HL-60 (cell line): ENCODE results near the gene TAOK2.

Experiments used
- CTCF ChIP-seq: IDR thresholded peaks from one replicate; pipeline ENCODE4 v1.5.1; 2011; ENCODE audit warnings: low read length, control low read depth, inconsistent platforms; ENCODE audit not compliant: insufficient read depth
- GABPA ChIP-seq: IDR thresholded peaks from 2 replicates; pipeline ENCODE4 v1.6.1; 2012; ENCODE audit warnings: low read depth
- POLR2AphosphoS5 ChIP-seq: IDR thresholded peaks from 2 replicates; pipeline ENCODE4 v1.6.1; 2012; ENCODE audit warnings: low read depth

GRCh38 chr16:29978081-29978480 lies 4.4 kb downstream of the TAOK2 start:
- no peak for TF ChIP-seq CTCF
- no peak for TF ChIP-seq GABPA
- no peak for TF ChIP-seq POLR2AphosphoS5
